ENCODE data around the gene CFAP119. TPM values are rescaled to one million over a fixed set of nuclear protein-coding genes. Genes with fewer than 3 reads are reported as not detected.
A peak's percentile ranks its signal among the peaks of the same experiment; 100 is the strongest.

CFAP119 gene
- polyA plus RNA-seq, 1 of the 3 experiments (the other 2 are of a cell fraction), result 28.4 TPM

GRCh38 chr16:30786936-30787612 is 25.2 kb upstream of the CFAP119 start, which contains the start of gene ZNF629:
TSS of gene ZNF629 (minus strand) at chr16:30787205. CDS start at chr16:30784482, 2,723 bp downstream.
- Histone ChIP-seq H3K4me1 (ENCODE audit: control insufficient read depth in 1 of 2, insufficient read depth in 2 of 2, low read depth in 1 of 2, low read length in 1 of 2) (peaks cover 6 to 17% of the 10 kb centered on the region in 2 experiments; a peak in 2 of 4 replicates), H4K20me1 (ENCODE audit: insufficient read depth) (no peaks in the 10 kb centered on the region), H3K79me2 (ENCODE audit: insufficient read depth) (peaks cover 44% of the 10 kb centered on the region), H3K4me2 (peak within 1 kb of the TSS; percentile 100), H3K9me2 (no peaks in the 10 kb centered on the region), H3F3A (replicated peaks; ENCODE audit: insufficient read depth) (no peaks in the 10 kb centered on the region), H3K36me3 (replicated peaks in 1 of 2; ENCODE audit: control insufficient read depth in 1 of 2, insufficient read depth in 2 of 2, low read length in 1 of 2) (peaks cover 0 to 28% of the 10 kb centered on the region in 2 experiments), H3K9ac (peak within 1 kb of the TSS; percentile 96), H3K27me3 (ENCODE audit: insufficient read depth) (no peaks in the 10 kb centered on the region), H3K9me3 (no peaks in the 10 kb centered on the region), H3K27ac (ENCODE audit: low read depth in 2 of 2, low read length in 1 of 2) (peak within 1 kb of the TSS; percentile 63 to 92), H2AFZ (ENCODE audit: low read depth) (peak within 1 kb of the TSS; percentile 98), H3K4me3 (ENCODE audit: low read depth in 2 of 2, low read length in 1 of 2) (peak within 1 kb of the TSS; percentile 82 to 86)
- no peak for TF ChIP-seq USF1 (IDR thresholded peaks at IDR 0.05; ENCODE audit: borderline replicate concordance, low read depth)
- TF ChIP-seq, protein P1, sequence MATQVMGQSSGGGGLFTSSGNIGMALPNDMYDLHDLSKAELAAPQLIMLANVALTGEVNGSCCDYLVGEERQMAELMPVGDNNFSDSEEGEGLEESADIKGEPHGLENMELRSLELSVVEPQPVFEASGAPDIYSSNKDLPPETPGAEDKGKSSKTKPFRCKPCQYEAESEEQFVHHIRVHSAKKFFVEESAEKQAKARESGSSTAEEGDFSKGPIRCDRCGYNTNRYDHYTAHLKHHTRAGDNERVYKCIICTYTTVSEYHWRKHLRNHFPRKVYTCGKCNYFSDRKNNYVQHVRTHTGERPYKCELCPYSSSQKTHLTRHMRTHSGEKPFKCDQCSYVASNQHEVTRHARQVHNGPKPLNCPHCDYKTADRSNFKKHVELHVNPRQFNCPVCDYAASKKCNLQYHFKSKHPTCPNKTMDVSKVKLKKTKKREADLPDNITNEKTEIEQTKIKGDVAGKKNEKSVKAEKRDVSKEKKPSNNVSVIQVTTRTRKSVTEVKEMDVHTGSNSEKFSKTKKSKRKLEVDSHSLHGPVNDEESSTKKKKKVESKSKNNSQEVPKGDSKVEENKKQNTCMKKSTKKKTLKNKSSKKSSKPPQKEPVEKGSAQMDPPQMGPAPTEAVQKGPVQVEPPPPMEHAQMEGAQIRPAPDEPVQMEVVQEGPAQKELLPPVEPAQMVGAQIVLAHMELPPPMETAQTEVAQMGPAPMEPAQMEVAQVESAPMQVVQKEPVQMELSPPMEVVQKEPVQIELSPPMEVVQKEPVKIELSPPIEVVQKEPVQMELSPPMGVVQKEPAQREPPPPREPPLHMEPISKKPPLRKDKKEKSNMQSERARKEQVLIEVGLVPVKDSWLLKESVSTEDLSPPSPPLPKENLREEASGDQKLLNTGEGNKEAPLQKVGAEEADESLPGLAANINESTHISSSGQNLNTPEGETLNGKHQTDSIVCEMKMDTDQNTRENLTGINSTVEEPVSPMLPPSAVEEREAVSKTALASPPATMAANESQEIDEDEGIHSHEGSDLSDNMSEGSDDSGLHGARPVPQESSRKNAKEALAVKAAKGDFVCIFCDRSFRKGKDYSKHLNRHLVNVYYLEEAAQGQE (IDR thresholded peaks at IDR 0.05; ENCODE audit: low read depth, low read length), result 0 out of 2 replicates have a peak, but pooled peaks have one; percentile 6
- TF ChIP-seq CHD2 (IDR thresholded peaks at IDR 0.05; ENCODE audit: low read length, partially characterized antibody), result no peak
- no peak for TF ChIP-seq RAD21 (IDR thresholded peaks at IDR 0.05; ENCODE audit: low read length)
- TF ChIP-seq IRF3 (IDR thresholded peaks at IDR 0.05; ENCODE audit: low read depth, low read length), result no peak
- peak; percentile 56; the same call in 1 of the 2 replicates for TF ChIP-seq MAX (IDR thresholded peaks at IDR 0.05; ENCODE audit: low read depth)
- TF ChIP-seq, protein P2, sequence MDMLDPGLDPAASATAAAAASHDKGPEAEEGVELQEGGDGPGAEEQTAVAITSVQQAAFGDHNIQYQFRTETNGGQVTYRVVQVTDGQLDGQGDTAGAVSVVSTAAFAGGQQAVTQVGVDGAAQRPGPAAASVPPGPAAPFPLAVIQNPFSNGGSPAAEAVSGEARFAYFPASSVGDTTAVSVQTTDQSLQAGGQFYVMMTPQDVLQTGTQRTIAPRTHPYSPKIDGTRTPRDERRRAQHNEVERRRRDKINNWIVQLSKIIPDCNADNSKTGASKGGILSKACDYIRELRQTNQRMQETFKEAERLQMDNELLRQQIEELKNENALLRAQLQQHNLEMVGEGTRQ (IDR thresholded peaks at IDR 0.05; ENCODE audit: borderline replicate concordance, low read depth, low read length), result no peak
- peak; percentile 86 for TF ChIP-seq GABPA (IDR thresholded peaks at IDR 0.05; ENCODE audit: low read depth)
- peak; percentile 96 for TF ChIP-seq TAF1 (IDR thresholded peaks at IDR 0.05; ENCODE audit: borderline replicate concordance, low read depth, low read length)
- peak; percentile 32; the same call in 1 of the 2 replicates for TF ChIP-seq YY1 (IDR thresholded peaks at IDR 0.05; ENCODE audit: low read depth)
- no peak for TF ChIP-seq MEF2A (IDR thresholded peaks at IDR 0.05; ENCODE audit: borderline replicate concordance, low read depth)
- peak; percentile 55 for TF ChIP-seq POLR2AphosphoS5 (IDR thresholded peaks at IDR 0.05; ENCODE audit: low read depth, low read length)
- peak; percentile 86 for TF ChIP-seq ELF1 (IDR thresholded peaks at IDR 0.05)
- TF ChIP-seq FOXM1 (IDR thresholded peaks at IDR 0.05; ENCODE audit: low read depth), result no peak
- no peak for TF ChIP-seq SIN3A (IDR thresholded peaks at IDR 0.05; ENCODE audit: borderline replicate concordance, low read depth, low read length)
- peak; percentile 36; the same call in 1 of the 2 replicates for TF ChIP-seq MXI1 (IDR thresholded peaks at IDR 0.05; ENCODE audit: low read depth, low read length)
- no peak for TF ChIP-seq EP300 (IDR thresholded peaks at IDR 0.05; ENCODE audit: borderline replicate concordance in 1 of 2, low read depth in 1 of 2, low read length in 1 of 2)
- no peak for TF ChIP-seq NRF1 (IDR thresholded peaks at IDR 0.05; ENCODE audit: low read depth, low read length)
- no peak for TF ChIP-seq ZBTB33 (IDR thresholded peaks at IDR 0.05; ENCODE audit: borderline replicate concordance, low read depth)
- peak; percentile 97 for DNase-seq
- ChIA-PET CTCF (interaction anchor here (0.6 to 2.0 kb wide), 4 partner anchors 19 to 88 kb away, joined by 3 to 19 read pairs (median 4); no protein-coding TSS in a partner anchor), POLR2A (interaction anchor here (0.6 to 4.1 kb wide), 7 partner anchors 12 to 89 kb away, joined by 3 to 128 read pairs (median 5); no protein-coding TSS in a partner anchor)
- 6% methylated on average over 17 of the region's 37 CpGs for WGBS (ENCODE audit: low lambda C conversion rate)

All from SK-N-SH (cell line).